ENCODE measurements around the gene CXXC5. TPM values are rescaled to one million over a fixed set of nuclear protein-coding genes. Genes with fewer than 3 reads are reported as not detected.

Gene CXXC5
- polyA plus RNA-seq, 1 donor: 95.0 TPM

DNA sequence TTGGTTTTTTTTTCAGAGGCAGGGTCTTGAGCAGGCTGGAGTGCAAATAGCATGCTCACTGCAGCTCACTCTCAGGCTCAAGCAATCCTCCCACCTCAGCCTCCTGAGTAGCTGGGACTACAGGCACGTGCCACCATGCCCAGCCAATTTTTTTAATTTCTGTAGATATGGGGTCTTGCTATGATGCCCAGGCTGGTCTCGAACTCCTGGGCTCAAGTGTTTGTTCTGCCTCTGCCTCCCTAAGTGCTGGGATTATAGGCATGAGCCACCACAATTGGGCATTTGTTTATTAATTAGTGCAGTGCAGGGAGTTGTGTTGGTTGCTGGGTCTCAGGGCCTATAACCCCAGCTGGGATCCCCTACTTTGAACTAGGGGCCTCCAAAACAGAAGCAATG, 47.0 kb downstream of the CXXC5 start:
- no peak for DNase-seq

DNA sequence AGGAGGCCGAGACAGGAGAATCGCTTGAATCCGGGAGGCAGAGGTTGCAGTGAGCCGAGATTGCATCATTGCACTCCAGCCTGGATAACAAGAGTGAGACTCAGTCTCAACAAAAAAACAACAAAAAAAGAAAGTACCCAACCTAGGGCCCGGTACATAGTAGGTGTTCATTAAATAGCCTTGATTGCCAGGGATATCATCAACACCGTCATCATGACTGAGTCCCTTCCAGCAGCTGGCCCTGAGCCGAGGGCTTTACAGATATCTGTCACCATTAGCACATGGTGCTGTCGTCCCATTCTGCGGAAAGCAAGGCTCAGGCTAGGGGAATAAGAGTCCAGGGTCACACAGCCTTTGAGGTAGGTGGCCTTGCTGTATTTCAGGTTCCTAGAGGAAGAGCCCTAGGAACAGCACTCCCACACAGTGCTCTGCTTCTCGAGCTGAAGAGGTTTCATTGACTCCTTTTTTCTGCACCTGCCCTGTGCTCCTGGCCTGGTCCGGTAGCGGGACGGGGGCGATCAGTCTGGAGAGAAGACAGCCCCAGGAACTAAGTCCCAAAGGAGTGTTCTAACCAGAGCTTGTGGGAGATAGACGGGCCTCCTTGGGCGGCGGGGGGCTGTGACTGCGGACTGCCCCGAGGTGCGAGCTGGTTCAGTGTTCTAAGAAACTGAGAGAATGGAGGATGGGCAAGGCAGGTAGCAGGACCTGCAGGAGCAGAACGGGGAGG, 48.2 kb downstream of the CXXC5 start:
- DNase-seq: no peak

GRCh38 chr5:139696894-139697658, 48.9 kb downstream of the CXXC5 start:
- DNase-seq: peak; percentile 91

DNA sequence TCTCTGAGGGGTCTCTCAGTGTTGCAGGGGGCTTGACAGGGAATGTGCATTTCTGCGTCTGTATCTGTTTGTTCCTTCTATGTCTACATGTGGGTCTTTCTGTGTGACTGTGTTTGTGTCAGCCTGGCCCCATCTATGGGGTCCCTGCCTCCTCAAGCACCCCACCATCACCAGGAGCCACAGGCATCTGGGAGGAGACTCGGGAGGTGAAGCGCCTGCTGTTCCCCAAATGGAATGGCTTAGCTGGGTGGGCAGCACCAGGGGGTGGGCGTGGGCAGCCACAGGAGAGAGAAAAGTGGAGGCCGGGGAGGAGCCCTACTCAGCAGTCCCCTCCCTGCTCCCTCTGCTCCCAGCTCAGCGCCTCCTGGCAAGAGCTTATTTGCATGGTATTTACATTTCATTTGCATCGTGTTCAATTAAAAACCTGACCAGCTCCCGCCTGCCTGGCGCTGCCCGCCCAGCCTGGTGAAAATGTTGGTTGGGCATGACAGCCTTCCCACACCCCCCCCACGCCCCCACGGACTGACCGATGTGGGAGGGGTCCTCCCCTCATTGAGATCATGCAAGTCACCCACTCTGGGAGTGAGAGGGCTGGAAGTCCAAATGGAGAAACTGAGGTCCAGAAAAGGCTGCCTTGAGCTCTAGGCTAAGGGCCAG, 50.5 kb downstream of the CXXC5 start:
- peak; percentile 89 for DNase-seq

- DNase-seq: no peak
Observed at GRCh38 chr5:139699351-139699750, 51.2 kb downstream of the CXXC5 start.

DNA sequence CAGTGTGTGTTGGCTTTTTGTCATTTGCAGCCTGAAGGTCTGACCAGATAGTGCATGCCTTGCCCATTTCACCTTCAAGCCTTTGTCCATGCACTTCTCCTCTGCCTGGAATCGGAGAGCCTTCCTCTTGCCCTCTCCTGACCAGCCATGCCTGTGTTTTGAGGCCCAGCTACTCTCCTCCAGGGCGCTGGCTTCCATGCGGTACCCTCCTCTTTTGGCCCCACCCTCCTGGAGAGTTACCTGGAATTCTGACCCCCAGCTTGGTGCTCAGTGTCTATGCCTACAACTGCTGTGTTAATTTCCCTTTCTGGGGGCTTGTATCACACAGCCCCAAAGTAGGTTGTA, 52.5 kb downstream of the CXXC5 start:
- DNase-seq: no peak

DNA sequence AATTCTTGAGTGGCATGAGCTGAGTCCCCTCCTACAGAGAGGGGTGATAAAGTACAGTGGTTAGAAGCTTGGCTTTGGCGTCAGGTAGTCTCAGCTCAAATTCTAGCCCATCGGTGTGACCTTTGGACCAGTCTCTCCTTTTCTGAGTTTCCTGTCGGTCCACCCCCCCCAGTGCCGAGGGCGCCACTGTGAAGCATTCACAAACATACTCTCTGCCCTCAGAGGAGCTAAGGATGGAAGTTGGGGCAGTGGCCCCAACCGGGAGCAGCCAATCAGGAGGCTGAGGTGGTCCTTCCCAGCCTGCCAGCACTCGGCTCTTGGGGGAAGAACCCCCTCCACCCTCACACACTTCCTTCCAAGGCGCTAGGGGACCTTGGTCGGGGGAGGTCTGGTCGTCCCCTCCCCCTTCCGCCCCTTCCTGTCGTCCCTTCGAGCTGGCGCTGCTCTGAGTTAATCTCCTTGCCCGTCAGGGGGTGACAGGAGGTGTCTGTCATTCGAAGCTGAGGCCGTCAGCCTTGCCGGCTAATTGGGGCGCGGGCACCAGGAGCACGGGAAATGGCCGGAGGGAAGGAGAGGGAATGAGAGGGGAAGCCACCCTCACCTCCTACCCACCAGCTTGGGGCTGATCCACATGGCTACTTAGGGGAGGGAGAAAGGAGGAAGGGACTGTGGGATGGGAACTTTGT, 53.0 kb downstream of the CXXC5 start:
- DNase-seq: no peak

- DNase-seq: no peak
Observed at GRCh38 chr5:139702548-139702947, 54.4 kb downstream of the CXXC5 start.

- DNase-seq: no peak
Observed at GRCh38 chr5:139704748-139705147, 56.6 kb downstream of the CXXC5 start.

- DNase-seq: no peak
Observed at GRCh38 chr5:139705191-139705590, 57.0 kb downstream of the CXXC5 start.

- DNase-seq: no peak
Observed at GRCh38 chr5:139705655-139706587, 57.8 kb downstream of the CXXC5 start.

DNA sequence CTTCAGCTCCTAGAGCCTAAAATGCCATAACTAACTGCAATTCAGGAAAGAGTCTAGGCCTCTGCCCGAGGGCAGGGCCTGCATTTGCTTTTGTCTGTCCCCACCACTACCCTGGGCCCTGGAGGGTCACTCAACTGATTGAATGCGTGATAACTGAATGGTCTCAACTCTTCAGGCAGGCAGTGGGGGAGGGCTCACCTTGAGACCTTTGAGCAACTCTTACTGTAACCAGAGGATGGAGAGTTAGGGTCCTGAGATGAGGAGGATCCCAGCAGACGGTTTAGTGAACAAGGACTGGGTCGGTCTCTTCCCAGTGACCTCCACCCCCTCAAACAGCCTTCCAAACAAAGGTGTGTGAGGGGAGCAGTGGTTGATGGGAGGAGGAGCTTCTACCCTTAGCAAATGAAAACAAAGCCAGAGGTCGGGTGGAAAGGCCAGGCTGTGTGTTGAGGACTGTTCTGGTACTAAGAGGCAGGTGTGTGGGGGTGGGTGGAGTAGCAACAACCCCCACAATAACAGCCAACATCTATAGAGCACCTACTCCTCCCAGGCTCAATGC, 59.4 kb downstream of the CXXC5 start:
- no peak for DNase-seq

- no peak for DNase-seq
Observed at GRCh38 chr5:139708434-139708861, 60.3 kb downstream of the CXXC5 start.

- no peak for DNase-seq
Observed at GRCh38 chr5:139708877-139709581, 60.9 kb downstream of the CXXC5 start.

- no peak for DNase-seq
Observed at GRCh38 chr5:139709582-139710318, 61.6 kb downstream of the CXXC5 start.

- DNase-seq: peak; percentile 62
Observed at GRCh38 chr5:139710319-139711066, 62.3 kb downstream of the CXXC5 start.

DNA sequence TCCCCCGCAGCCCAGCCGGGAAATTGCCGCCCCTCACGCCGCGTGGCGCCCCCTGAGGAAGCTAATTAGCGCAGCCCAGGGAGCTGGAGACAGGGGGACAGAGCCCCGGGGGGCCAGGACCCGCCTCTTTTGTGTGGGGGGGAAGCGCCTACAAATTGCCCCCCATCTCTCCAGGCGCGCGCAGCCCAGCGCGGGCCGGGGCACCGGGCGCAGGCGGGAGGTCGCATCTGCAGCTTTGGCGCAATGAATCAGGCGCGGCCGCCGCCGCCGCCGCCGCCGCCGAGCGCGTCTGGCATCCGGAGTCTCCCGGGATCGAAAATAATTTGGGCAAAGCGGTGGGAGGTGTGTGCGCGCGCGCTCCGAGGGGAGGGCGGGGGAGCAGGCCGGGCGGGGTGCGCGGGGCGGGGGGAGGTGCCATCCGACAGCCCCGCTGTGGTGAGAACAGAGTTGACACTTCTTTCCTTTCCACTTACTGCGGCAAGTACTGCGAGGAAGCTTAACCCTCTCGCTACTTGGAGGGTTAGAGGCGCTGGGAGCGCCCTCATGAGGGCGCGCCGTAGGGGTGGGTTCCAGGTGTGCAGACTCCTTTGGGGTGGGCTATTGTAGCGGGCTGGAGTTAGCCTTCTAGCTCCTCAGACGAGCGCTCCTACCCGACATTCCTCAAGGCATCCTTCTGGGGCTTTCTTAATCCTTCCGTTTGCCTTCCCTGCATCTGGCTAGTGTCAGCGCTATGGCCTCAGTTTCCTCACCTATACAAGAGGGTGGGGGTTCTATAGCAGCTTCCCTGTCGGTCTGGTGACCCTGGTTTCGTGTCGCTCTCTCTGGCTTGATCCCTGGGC, 63.1 kb downstream of the CXXC5 start:
- DNase-seq: no peak

DNA sequence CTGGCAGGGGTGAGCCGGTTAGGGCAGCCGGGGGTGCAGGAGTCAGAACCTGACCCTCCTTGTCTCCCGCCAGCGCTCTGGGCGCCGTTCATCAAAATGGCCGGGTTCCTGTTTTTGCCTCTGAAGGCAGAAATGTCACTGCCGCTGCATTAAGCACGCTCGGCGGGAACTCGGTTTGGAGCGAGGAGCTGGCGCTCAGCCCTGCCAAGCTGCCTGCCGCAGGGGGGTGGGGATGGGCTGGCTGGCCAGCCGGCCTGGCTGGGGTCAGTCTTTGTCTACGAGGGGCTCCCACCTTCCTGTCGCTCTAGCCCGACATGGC, 63.7 kb downstream of the CXXC5 start:
- DNase-seq: no peak

GRCh38 chr5:139712412-139712811, 64.3 kb downstream of the CXXC5 start:
- DNase-seq: no peak

Data from hindlimb muscle (tissue), 1 donor.